ENCODE measurements around the gene ANXA6.

Gene ANXA6

DNA sequence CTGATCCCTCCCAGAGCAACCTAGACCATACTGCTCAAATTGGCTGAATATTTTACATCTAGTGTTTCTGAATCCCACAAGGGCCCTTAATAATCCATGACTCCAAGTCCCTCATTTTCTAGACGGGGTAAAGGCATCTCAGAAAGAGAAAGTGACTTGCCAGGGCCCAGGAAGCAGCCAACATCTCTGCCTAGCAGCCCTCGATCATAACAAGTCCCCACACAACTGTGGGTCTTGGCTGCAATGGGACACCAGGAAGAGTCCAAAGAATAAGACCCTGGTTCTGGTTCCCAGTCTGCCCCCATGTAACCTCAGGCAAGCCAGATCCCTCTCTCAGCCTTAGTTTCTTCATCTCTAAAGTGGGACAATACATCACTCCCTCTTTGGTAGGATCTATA, 6.3 kb downstream of the ANXA6 start:
- DNase-seq, result no peak

DNA sequence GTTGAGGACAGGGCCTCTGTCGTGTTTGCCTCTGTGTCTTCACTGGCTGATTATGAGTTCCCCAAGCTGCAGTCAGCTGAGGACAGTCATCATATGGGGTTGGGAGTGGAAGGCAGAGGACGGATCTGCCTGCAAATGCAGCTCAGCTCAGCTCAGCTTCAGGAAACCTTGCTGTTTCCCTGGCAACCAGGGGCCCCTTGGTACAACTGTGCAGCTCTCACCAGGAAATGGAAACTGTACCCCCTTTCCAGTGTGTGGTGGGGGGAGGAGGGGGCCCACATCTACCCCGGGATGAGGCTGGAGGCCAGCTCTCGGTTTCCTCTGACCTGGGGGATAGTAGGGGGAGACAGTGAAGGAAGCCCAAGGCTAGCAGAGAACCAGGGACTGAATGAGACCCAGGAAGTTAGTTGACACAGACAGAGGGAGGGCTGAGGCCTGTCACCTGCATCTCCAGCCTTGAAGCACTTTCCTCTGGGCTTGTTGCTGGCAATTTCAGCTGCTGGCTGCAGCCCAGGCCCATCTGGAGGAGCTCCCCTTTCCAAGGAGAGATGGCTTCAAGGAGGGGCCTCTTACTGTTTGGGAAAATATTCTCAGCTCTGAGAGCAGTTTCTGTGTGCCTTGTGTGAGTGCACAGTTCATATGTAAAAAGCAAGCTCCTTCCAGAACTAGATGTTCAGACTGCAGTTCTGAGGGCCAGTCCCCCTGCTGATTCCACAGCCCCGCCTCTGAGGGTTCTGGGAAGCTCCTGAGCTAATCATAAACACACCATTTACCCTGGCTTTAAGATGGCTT, 6.9 kb downstream of the ANXA6 start:
- no peak for DNase-seq

DNA sequence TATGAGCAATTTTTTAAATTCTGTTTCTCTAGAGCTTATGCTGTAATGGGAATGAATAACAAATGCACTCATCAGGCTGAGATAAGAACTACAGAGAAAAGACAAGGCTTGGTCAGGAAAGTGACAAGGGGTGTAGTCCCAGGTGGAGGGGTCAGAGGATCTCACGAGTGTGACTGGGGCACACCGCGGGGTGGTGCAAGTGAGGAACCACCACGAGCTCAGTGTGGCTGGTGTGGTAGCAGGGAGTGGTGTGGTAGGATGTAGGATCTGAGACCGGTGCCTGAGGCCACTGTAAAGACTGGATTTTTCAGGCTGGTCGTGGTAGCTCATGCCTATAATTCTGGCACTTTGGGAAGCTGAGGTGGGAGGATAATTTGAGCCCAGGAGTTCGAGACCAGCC, 9.0 kb downstream of the ANXA6 start:
- DNase-seq, result no peak

DNA sequence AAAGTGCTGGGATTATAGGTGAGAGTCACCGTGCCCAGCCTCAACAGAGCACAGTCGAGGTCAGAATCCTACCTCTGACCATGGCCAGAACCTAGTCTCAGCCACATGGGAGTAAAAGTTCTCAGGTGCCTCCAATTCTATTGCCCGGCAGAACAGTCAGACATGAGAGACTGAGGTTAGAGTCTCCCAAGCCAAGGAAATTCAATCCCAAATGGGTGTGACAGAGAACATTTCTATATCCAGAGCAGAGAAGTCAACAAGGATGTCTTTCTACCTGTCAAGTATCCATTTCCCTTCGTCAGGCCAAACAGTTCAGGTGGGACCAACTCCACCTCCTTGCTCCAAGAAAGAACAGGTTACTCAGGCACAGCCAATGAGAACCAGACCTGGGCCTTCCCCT, 10.5 kb downstream of the ANXA6 start:
- no peak for DNase-seq

DNA sequence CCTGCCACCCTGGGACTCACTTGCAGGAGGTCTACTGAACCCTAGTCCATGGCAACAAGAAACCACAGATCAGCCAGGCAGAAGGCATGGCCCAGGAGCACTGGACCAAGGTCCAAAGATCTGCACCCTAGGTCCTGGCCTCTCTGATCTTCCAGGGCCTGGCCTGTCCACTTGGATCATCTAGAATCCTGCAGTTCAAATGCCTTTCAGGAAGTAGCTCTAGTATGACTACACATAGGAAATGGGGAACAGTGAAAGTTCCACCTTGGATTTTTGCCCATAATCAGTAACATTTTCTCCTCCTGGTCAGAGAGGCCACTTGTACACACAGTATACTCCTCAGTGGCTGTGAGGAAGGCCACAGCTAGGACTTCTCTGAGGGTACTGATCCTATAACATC, 11.5 kb downstream of the ANXA6 start:
- DNase-seq, result no peak

DNA sequence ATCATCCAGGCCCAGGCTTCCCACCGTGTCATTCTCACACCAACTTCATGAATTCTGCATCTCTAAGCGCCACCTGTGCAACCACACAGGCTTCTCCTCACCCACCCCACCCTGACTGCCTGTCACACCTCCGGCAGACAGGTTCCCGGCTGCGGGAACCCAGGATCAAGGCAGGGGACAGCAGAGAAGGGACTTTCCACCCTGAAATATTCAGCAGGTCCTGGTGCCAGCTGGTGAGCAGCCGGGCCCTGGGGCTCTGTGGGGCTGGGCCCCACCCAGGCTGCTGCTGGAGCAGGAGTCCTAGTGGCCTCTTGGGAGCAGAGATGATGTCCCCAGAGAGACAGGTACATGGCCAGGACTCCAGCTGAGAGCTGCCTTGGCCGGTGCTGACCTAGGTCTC, 12.7 kb downstream of the ANXA6 start:
- DNase-seq, result no peak

DNA sequence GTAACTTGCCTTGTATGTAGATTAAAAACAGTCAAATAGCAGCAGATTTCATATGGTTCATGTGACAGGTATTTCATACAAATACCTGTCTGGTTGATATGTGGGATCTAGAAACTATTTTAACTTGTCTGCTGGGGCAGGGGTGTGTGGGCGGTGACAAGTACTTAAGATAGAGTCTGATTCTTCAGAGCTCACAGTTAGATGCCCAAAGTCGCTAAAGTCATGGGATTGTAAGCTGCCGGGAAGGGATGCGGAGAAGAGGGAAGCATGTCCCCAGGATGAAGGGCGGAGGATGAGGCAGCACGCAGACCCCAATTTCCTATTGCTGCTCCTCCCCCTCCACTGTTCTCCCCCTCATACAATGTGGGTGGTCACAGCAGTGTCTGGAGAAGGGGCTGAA, 13.3 kb downstream of the ANXA6 start:
- no peak for DNase-seq

DNA sequence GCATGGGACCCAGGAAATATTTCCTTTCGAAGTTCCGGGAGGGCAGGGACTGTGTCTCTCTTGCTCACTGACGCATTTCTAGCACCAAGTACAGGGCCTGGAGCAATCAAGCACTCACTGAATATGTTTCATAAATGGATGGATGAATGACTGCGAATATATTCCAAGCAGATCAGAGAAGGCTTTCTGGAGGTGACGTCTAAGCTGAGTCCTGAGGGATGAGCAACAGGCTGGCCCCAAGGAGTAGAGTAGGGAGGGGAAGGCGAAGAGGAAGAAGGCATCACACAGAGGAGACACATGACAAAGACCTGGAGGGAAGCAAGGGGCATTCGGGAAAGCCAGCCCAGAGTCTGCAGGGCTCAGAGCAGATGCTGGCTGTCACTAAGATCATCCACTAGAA, 13.9 kb downstream of the ANXA6 start:
- no peak for DNase-seq

DNA sequence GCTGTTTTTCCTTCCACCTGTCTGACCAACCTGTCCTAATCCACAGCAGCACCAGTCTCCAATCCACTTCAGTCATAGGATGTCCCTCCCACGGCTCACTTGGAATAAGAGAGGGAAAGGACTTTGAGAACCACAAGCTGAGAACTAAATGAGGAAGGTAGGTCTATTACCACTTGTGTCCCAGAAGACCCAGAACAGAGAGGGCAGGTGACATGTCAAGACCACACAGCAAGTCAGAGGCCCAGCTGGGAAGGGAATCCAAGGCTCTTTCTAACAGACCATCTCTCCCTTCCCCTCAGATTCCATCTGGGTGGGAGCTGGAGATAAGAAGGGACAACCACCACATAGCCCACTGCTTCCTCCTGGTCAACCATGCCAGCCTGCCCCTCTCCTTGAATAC, 14.6 kb downstream of the ANXA6 start:
- no peak for DNase-seq

DNA sequence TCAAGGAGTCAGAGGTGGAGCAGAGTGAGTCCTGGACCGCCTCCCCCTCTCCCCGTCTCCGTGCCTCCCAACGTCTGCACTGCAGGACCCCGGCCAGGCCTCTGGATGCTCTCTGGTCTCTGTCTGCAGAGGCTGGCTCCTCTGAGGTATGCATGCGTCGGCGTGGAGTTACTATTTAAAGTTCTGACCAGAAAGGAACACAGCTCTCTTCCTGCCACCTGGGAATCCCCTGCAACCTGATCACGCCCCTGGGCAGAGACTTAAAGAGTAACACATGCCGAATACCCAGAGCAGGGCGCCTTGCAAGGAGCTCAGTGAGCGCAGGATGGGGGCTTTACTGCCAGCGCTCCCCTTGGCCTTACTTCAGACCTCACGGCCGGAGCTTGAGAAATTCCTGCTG, 16.0 kb downstream of the ANXA6 start:
- DNase-seq, result no peak

DNA sequence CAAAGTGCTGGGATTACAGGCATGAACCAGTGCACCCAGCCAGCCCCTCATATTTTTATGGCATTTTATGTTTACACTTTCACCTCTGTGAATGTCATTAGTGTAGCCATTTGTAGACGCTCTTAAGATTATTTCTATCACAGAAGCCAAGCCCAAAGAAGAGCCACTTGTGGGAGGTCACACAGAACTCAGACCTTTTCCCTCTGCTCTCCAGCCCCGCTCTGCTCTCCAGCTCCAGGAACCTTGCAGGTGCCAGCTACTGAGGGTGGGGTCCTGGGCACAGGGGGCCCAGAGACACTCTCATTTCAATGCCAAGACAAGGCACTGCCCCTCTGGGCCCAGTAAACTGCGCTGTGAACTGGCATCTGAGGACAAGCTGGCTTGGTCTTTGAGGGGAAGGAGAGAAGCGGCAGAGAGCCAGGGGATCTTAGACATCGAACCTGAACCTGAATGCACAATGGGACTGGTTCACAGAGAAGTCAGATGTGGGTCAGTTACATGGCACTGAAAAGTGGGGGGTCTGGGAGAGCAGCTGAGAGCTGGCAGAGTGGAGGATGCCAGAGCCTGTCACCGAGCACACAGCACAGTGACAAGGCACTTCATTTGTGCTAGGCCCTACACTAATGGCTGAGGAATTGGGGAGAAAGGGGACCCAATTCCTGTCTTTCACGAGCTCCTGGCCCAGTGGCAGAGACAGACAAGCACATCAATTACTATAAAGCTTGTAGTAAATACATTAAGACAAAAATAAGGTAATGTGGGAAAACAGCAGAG, 16.7 kb downstream of the ANXA6 start:
- no peak for DNase-seq

DNA sequence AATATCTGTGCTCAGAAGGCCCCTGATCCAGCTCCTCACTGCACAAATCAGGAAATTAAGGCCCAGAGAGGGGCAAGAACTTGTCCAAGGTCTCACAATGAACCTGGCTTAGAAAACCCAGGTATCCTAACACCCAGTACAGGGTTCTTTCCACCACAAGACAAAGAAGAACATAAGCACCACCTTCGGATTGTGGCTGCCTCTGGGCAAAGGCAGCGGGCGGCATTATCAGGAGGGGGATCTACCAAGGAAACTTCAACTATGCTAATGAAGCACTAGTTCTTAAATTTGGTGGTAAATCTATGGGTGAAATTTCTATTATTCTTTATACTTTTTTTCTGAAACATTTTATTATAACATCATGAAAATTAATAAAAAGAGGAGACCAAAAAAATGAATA, 17.9 kb downstream of the ANXA6 start:
- no peak for DNase-seq

DNA sequence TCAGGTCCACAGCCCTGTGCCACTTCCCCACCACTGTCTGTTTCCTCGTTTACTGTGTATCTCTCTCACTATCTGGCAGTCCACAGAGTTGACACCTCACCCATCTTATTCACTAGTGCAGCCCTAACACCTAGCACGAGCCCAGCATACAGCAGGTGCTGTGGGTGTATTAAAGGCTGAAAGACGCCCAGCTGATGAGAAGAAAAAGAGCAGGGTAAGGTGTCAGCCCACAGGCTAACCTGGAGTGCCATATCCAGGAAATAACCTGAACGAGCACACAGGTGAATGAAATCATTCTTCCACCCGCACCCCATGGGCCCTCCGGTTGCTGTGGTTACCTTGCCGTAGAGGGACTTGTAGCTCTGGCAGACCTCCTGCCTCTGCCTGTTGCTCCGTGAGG, 18.6 kb downstream of the ANXA6 start:
- no peak for DNase-seq

DNA sequence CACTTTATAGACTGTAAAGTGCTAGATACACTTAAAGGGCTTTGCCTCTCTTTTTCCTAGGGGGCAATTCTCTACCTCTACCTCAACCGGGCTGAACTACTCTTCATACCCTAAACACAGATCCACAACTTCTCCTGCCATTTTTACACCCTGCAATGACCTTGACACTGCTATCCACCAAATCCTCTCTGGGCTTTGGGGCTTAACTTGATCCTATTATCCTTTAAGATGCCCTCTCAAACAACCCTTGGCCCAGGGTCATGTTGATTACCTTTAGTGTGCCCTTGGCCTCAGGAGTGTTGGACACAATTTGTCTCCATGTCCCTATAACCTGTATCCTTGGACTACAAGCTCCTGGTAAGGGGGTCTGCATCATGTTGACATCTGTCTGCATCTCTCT, 19.5 kb downstream of the ANXA6 start:
- DNase-seq, result no peak

DNA sequence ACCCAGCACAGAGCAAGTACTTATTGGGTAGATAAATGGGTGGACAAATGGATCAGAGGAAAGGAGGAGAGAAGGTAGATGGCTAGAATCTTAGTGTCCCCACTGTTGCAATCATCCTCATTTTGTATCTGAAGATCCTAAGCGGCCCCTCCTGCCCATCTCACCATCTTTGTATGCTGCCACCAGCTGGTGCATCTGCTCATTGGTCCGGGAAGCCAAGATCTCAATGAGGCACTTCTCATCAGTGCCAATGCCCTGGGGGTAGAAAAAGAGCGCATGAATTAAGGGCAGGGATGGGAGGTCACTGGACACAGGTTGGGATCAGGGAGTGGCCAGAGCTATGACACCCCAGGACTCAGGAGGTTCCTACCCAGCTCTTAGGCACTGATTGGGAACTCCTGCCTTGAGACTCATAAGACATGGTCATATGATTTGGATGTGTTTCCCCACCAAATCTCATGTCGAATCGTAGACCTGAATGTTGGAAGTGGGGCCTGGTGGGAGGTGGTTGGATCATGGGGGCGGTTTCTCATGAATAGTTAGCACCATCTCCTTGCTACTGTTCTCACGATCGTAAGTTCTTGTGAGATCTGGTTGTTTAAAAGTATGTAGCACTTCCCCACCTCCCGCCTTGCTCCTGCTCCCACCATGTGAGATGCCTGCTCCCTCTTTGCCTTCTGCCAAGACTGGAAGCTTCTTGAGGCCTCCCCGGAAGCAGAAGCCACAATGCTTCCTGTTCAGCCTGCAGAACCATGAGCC, 20.3 kb downstream of the ANXA6 start:
- no peak for DNase-seq

DNA sequence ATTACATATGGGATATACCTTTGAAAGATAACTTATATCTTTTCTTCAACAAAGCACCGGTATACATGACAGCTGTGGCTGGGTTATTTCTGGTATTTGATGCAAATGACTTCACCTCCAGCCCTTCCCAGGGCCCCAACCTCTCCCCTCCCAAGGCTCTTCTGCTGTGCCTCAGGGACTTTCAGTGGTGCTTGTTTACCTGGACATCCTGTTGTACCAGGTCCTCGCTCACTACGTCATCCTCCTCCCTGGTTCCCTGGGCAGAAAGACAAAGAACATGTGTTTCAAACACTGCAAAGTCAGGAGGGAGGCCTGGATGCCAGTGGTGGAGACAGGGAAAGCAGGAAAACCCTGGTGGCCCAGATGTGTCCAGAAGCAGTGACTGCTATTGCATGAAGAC, 23.4 kb downstream of the ANXA6 start:
- DNase-seq, result no peak

DNA sequence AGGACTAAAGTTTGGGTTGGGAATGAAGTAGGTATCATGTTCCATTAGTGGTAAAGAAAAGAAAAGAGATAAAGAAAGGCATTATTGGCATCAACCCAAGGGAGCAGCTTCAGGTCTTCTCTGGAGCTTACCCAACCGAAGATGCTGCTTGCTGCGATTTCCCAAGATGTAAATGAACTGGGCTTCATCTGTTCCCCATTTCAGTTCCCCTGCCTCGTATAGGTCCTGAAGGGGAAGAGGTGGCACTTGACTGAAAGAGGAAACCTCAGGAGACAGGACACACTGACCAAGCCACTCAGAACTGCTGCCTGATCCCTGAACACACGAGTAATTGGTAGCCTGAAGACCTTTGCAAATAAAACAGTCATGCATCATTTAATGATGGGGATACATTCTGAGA, 24.6 kb downstream of the ANXA6 start:
- no peak for DNase-seq

DNA sequence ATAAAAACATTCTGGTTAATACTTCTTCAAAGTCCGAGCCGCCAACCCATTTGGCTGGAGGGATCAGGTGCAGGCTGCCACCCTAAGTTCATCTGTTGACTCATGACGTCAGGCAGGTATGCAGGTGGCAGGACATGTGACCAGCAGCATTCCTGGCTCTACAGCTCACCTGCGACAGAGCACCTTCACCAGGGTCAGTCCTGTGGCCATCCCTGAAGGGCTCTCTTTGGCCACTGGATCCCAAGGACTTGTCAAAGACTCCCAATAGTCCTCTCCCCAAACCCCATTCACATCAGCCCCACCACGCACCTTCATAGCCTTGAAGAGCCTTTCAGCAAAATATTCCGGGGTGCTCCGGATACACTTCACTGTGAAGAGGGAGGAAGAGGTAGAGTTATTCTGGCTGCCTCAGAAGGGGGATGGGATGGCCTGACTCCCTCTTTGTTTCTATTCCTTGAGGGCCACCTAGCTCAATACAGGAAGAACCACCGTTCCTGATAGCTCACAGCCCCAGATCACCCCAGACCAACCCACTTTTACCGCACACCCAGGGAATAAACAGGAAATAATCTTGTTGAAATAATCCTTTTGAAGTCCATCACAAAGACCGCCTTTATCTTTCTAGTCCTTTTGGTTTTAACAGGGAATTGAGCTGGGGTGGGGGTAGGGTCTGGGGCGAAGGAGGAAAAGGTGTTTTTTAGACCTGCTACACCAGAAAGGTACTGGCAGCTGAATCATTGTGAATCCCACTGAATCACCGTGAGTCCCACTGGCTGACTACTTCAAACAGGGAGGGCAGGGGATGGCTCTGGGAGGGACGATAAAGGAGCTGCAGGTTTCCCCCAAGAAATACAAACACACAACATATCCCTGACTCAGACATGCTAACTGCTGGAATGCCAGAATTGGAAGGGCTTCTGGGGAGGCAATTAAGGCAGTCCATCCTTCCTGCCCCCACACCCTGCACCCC, 26.4 kb downstream of the ANXA6 start:
- DNase-seq, result no peak

DNA sequence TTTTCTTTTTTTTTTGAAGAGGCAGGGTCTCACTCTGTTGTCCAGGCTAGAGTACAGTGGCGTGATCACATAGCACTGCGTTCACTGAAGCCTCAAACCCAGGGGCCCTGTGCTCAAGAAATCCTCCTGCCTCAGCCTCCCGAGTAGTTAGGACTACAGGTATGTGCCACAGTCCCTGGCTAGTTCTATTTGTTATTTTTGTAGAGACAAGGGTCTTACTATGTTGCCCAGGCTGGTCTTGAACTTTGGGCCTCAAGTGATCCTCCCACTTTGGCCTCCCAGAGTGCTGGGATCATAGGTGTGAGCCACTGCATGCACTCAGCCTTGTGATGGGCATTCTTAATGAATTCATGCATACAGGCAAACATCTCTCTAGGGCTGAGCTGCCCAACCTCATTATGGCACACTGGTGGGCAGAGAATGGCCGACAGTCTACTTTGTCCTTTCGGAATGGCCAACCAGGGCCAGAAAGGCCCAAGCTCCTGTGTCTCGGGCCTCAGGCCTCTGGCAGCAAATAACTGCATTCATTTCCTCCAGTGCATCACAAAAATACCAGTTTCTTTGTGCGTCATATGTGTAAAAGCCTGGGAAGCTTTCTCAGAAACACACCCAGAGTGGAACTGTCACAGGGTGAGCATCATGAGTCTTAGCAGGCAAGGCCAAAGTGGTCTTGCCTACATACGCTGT, 27.2 kb downstream of the ANXA6 start:
- no peak for DNase-seq

DNA sequence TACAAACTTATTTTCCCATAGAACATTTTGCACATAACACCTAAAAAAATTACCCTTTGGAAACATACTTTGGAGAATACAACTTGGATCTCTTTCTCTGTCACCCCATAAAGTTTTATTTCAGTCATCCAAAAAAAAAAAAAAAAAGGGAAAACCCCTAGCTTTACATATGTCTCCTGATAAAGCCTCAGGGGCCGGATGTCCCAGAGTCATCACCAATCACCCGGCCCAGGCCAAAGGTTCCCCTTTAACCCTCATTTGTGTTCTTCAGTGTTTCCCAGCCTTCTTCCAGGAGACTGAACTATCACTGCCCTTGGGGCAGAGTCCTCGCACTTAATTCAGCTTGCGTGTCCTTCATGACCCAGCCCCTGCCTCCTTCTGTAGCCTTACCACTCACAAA, 28.8 kb downstream of the ANXA6 start:
- no peak for DNase-seq

DNA sequence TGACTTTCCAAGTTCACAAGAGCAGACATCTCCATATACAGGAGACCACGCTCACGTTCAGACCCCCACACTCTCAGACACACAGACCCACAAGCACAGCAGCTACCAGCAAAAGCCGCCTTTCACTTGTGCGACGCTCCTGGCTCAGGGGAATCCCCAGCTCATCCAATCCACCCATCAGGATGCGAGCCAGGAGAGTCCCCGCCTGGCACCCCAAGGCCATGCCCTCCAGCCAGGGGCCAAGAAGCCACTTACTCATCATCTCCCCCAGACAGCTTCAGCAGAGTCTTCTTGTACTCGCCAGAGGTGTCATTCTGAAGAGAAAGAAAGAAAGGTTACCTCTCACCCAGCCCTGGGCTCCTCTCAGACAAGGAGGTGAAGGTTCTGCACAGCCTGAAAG, 29.7 kb downstream of the ANXA6 start:
- DNase-seq, result no peak

DNA sequence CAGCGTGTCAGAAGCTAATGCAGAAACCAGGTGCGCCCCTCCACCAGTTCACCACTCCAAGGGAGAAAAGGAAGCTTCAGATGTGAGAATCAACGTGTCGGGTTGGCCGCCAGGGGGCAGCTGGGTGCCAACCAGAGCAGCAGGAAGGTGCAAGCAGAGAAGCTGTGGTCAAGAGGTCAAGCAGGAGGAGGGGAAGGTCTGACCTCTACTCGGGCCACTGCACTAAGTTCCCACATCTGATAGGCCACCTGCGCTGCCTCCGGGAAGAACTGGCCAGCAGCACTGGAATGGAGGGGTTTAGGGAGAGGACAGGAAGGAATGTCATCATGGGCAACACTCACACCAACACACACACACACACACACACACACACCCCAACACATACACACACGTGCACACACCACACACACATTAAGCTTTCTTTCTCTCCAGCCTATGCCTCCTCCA, 31.4 kb downstream of the ANXA6 start:
- DNase-seq, result no peak

Data from NCI-H1694 (cell line).